T-helper 2 cell treated with Interferon-gamma antibody and Interleukin-4, amounts not matched to agents 100 ng/mL and 5 ng/mL, for 36 hours (primary cell): Measurements from ENCODE around the gene BEND2. TPM values are rescaled to one million over a fixed set of nuclear protein-coding genes. Genes with fewer than 3 reads are reported as not detected.

Source experiments
- intact Hi-C: fragments of 100-400 bp; cut with micrococcal nuclease; formaldehyde crosslinking; loops from one replicate; pipeline ENCODE4 v1.15.1; 2023
- total RNA-seq: library from RNA; stranded (reverse); gene quantifications from 2 replicates; pipeline ENCODE4 v1.2.3, GENCODE V29; 2022

The BEND2 gene
- total RNA-seq, 1 donor from 2014 or later, result not detected

- intact Hi-C loops, result no loop called here
Measured at GRCh38 chrX:18146009-18146408, 74.7 kb downstream of the BEND2 start.

- intact Hi-C loops, result no loop called here
Measured at GRCh38 chrX:18136816-18137215, 83.9 kb downstream of the BEND2 start.

GRCh38 chrX:18133605-18134004 is 87.1 kb downstream of the BEND2 start:
- intact Hi-C loops, result no loop called here

GRCh38 chrX:18129690-18130089 is 91.0 kb downstream of the BEND2 start:
- intact Hi-C loops, result no loop called here

- intact Hi-C loops, result no loop called here
Measured at GRCh38 chrX:18126971-18127370, 93.7 kb downstream of the BEND2 start.

- intact Hi-C loops, result no loop called here
Measured at GRCh38 chrX:18119856-18120255, 100.8 kb downstream of the BEND2 start.

Other genes starting within 250 kb of the BEND2 start
- gene SCML2, start 133.8 kb upstream of the BEND2 start, total RNA-seq, result 2.0 and 2.7 TPM in 2 replicates
- 0.45 and 0.61 TPM in 2 replicates for gene CDKL5, start 204.7 kb upstream of the BEND2 start, total RNA-seq